Measurements from ENCODE around the gene KRAS.

DNA sequence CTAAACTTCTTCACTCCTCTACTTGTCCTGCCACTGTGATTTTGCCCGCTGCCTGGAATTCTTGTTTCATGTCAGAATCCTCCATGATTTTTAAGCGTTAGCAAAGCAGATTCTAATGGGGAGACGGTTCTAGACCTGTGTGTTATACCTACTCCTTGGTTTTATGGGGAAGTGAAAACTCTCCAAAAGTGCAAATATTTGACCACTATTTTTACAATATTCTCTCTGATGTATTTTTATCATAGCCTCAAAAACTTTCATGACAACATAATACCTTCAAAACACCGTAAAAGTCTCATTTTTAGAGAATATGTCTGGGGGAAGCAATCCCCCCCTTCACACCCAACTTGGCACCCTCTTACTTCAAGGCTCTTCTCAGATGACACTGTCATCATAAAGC, 12.9 kb upstream of the KRAS start:
- TF ChIP-seq, protein P1, sequence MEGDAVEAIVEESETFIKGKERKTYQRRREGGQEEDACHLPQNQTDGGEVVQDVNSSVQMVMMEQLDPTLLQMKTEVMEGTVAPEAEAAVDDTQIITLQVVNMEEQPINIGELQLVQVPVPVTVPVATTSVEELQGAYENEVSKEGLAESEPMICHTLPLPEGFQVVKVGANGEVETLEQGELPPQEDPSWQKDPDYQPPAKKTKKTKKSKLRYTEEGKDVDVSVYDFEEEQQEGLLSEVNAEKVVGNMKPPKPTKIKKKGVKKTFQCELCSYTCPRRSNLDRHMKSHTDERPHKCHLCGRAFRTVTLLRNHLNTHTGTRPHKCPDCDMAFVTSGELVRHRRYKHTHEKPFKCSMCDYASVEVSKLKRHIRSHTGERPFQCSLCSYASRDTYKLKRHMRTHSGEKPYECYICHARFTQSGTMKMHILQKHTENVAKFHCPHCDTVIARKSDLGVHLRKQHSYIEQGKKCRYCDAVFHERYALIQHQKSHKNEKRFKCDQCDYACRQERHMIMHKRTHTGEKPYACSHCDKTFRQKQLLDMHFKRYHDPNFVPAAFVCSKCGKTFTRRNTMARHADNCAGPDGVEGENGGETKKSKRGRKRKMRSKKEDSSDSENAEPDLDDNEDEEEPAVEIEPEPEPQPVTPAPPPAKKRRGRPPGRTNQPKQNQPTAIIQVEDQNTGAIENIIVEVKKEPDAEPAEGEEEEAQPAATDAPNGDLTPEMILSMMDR (IDR thresholded peaks at IDR 0.05), result no peak
- no peak for TF ChIP-seq POLR2A (IDR thresholded peaks at IDR 0.05)
